AG09309 (cell line): Measurements from ENCODE around the gene MICAL2.

Experiments used
- DNase-seq: peaks from one replicate; pipeline ENCODE4 v3.0.0-alpha.2; 2010; ENCODE audit warnings: low read depth
- H3K4me3 ChIP-seq: 2 replicates; pipeline ENCODE4 v1.5.1; 2011; ENCODE audit warnings: mild to moderate bottlenecking, low read depth, low read length, moderate library complexity; ENCODE audit not compliant: control insufficient read depth
- CTCF ChIP-seq: IDR thresholded peaks from 2 replicates; pipeline ENCODE4 v1.5.1; 2011; ENCODE audit warnings: mild to moderate bottlenecking, low read depth, low read length, inconsistent platforms; ENCODE audit not compliant: insufficient read depth, control insufficient read depth; ENCODE audit errors: missing control alignments

MICAL2 gene

GRCh38 chr11:12280199-12280837 lies 169.9 kb downstream of the MICAL2 start:
- H3K4me3 ChIP-seq, result no peak overlapping the region
- TF ChIP-seq CTCF, result no peak
- no peak for DNase-seq

- DNase-seq, result no peak
- no peak overlapping the region for H3K4me3 ChIP-seq
- TF ChIP-seq CTCF, result no peak
Observed at GRCh38 chr11:12280838-12281565, 170.6 kb downstream of the MICAL2 start.

DNA sequence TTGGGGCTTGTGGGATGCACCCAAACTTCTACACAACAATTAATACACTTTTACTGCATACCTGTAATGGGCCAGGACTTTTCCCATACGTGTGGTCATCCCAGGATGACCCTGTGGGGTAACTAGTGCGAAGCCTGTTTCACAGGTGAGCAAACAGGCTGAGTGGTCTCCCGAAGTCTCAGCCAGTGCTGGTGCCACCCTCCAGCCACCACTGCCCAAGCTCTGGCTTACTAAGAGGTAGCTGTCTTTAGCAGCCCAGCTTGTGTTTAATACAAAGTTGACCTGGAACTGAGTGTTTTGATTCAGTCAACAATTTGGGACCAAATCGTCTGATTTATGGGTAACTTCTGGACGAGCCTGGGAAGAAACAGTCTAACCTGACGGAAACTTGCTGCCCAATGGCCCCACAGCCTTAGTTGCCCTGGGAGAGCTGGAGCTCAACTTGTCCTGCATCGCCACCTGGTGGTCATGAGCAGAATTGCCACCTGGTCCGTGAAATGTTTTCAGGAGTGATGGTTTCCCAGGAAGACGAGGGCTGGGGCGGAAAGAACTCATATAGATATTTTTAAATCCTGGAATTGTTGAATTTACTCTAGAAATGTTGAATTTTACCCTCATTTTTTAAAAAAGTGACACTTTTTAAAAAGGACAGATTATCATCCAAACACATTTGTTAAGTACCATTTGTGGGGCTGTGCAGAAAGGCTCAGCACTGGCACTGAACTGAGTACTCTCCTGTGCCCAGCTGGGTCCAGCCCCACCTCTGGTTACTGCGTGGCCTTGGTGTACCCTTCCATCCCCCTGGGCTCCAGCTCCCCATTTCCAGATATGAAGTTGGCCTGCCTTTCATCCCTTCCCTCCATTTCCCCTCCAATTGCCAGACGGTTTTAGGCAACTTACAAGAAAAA lies 171.4 kb downstream of the MICAL2 start:
- DNase-seq, result peak; percentile 49
- no peak overlapping the region for H3K4me3 ChIP-seq
- peak; percentile 91 for TF ChIP-seq CTCF

DNA sequence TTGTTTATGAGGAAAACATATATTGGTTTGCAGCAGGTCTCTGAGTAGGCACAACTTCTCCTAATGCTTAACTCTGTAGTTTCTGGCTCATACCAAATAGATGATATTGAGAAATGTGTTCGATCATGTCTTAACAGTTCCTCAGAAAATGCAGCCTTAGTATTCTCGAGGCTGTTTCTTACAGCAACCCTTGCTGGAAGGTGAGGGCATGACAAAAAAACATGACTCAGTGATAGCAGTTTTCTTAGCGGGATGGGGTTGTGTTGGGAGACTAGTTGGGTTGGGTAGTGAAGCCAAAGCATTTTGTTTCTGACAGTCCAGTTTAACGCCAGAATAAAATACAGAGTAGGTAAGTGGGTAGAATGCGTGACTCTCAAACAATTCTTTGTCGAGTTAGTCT lies 172.3 kb downstream of the MICAL2 start:
- no peak for DNase-seq
- H3K4me3 ChIP-seq, result no peak overlapping the region
- no peak for TF ChIP-seq CTCF

DNA sequence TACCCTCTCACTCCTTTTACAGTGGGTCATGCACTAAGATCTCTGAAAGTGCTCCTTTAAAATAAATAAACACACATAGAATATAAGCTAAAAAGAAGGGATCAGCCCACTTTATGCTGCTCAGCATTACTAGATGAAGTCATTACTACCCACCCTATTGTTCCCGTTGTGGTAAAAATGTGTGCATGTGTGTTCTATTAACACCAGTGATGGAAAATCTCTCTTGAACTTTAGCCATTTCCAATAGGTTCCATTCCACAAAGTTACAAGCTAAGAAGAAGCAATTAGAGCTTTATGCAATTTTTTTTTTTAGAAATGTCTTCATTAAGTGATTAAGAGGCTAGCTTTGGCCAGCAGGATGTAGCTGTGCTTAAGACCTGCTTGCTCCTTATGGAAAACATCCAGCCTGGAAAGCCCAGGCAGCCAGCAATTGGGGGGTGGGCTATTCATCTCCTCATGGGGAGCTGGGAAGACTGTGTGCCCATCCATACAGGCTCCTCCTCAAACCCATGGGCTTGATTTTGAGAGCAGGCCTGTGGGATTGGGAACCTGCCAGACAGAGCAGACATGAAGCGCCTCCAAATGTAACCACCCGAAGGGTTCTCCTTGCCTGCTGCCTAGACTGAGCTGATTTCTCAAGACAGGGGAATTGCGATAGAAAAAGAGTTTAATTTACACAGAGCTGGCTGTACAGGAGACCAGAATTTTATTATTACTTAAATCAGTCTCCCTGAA lies 174.1 kb downstream of the MICAL2 start:
- TF ChIP-seq CTCF, result no peak
- no peak overlapping the region; the same call in 1 of the 2 replicates for H3K4me3 ChIP-seq
- peak; percentile 32 for DNase-seq

DNA sequence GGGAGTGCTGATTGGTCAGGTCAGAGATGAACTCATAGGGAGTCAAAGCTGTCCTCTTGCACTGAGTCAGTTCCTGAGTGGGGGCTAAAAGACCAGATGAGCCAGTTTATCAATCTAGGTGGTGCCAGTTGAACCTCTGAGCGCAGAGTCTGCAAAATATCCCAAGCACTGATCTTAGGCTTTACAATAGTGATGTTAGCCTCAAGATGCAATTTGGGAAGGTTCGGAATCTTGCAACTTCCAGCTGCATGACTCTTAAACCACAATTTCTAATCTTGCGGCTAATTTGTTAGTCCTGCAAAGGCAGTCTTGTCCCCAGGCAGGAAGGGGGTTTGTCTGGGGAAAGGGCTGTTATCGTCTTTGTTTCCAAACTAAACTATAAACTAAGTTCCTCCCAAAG lies 174.7 kb downstream of the MICAL2 start:
- no peak overlapping the region for H3K4me3 ChIP-seq
- no peak for TF ChIP-seq CTCF
- peak; percentile 94 for DNase-seq
